CD4-positive, alpha-beta T cell (primary cell): ENCODE measurements around the gene PRICKLE4. TPM values are rescaled to one million over a fixed set of nuclear protein-coding genes. Genes with fewer than 3 reads are reported as not detected.

ENCODE experiments used
- ATAC-seq: fragments of 200-7000 bp; cut with Tn5 transposase; one replicate; pipeline ENCODE4 v1.10.0; 2022; ENCODE audit warnings: mild to moderate bottlenecking; ENCODE audit not compliant: poor library complexity
- CTCF ChIA-PET: fragments of 350-600 bp; sonication (Branson Sonifier 250); formaldehyde crosslinking; loops from one replicate; lab custom pipeline; 2021; ENCODE audit warnings: antibody characterized with exemption, inconsistent platforms; lab: Charles Lee
- POLR2A ChIA-PET: fragments of 350-600 bp; sonication (Branson Sonifier 250); formaldehyde crosslinking; loops from one replicate; lab custom pipeline; 2021; ENCODE audit warnings: antibody characterized with exemption, inconsistent platforms; lab: Charles Lee
- DNase-seq, 14 experiments: peaks; one replicate each; pipeline ENCODE4 v3.0.0-alpha.2; 2013 to 2020; ENCODE audit warnings: mixed read lengths in 2 of 14
- H3K27ac ChIP-seq, 2 donors: one replicate each; pipeline versions ENCODE4 v1.5.1 to v1.7.0; 2013; ENCODE audit warnings: low read length in 2 of 2, low read depth in 1 of 2, mild to moderate bottlenecking in 1 of 2
- H3K27me3 ChIP-seq, 2 experiments: 1 replicate in 1 of 2; 2 replicates in 1 of 2; pipeline versions ENCODE4 v1.6.1 to v1.7.0; 2013; ENCODE audit warnings: low read length in 2 of 2, control low read depth in 1 of 2, mild to moderate bottlenecking in 1 of 2, moderate library complexity in 1 of 2; ENCODE audit not compliant: insufficient read depth in 2 of 2, control insufficient read depth in 1 of 2
- H3K36me3 ChIP-seq: one replicate; pipeline ENCODE4 v1.6.1; 2013; ENCODE audit warnings: low read length, control low read depth; ENCODE audit not compliant: insufficient read depth
- H3K4me1 ChIP-seq: one replicate; pipeline ENCODE4 v1.6.1; 2013; ENCODE audit warnings: low read length, control low read depth; ENCODE audit not compliant: insufficient read depth
- H3K4me3 ChIP-seq: one replicate; pipeline ENCODE4 v1.5.1; 2013; ENCODE audit warnings: mild to moderate bottlenecking, low read length, moderate library complexity
- H3K9me3 ChIP-seq, 2 experiments: 1 replicate in 1 of 2; 2 replicates in 1 of 2; pipeline versions ENCODE4 v1.6.1 to v1.7.0; 2013; ENCODE audit warnings: low read length in 2 of 2, mild to moderate bottlenecking in 2 of 2, control low read depth in 1 of 2, moderate library complexity in 1 of 2; ENCODE audit not compliant: control insufficient read depth in 1 of 2, insufficient read depth in 1 of 2
- H3K27ac Mint-ChIP-seq: one replicate; pipeline ENCODE4 v1.8.0; 2020; ENCODE audit warnings: mixed read lengths
- H3K27me3 Mint-ChIP-seq: one replicate; pipeline ENCODE4 v1.8.0; 2021; ENCODE audit warnings: mixed read lengths
- H3K36me3 Mint-ChIP-seq: one replicate; pipeline ENCODE4 v1.8.0; 2021; ENCODE audit warnings: low read depth, mixed read lengths
- H3K4me1 Mint-ChIP-seq: one replicate; pipeline ENCODE4 v1.8.0; 2021; ENCODE audit warnings: low read depth, mixed read lengths
- H3K4me3 Mint-ChIP-seq: one replicate; pipeline ENCODE4 v1.8.0; 2020; ENCODE audit warnings: mild to moderate bottlenecking, mixed read lengths
- H3K9me3 Mint-ChIP-seq: one replicate; pipeline ENCODE4 v1.8.0; 2020; ENCODE audit warnings: mixed read lengths
- intact Hi-C, 2 experiments: fragments of 100-400 bp; cut with DNase I in 1 of 2; cut with micrococcal nuclease in 1 of 2; formaldehyde crosslinking; loops; one replicate each; pipeline versions ENCODE4 v1.15.1 to v1.9.0; 2023 to 2025; cut with DNase I, micrococcal nuclease
- polyA plus RNA-seq, 2 donors: library from polyadenylated mRNA; unstranded; fragments of 120-200 nt; gene quantifications; one replicate each; pipeline ENCODE4 v1.2.1, GENCODE V29; 2013
- total RNA-seq, 174 experiments: library from RNA in 2 of 174; stranded (reverse) in 2 of 174; gene quantifications; one replicate each; pipeline ENCODE4 v1.2.3 and lab custom pipeline; 2021 to 2026
- TF ChIP-seq, protein P1 (sequence below): fragments of 200-600 bp; IDR thresholded peaks from one replicate; pipeline ENCODE4 v1.8.0; 2022; ENCODE audit warnings: antibody characterized with exemption, mild to moderate bottlenecking

The PRICKLE4 gene, protein sequence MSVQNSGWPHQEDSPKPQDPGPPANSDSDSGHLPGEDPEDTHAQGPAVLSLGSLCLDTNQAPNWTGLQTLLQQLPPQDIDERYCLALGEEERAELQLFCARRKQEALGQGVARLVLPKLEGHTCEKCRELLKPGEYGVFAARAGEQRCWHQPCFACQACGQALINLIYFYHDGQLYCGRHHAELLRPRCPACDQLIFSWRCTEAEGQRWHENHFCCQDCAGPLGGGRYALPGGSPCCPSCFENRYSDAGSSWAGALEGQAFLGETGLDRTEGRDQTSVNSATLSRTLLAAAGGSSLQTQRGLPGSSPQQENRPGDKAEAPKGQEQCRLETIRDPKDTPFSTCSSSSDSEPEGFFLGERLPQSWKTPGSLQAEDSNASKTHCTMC
- total RNA-seq (not detected), total RNA-seq (lab: John Stamatoyannopoulos, UW) (0 to 0.13 (median 0) reads per million in 172 experiments)
- 0.54 TPM for polyA plus RNA-seq (2013, experiment 1 of 2)
- 0.39 TPM for polyA plus RNA-seq (2013, experiment 2 of 2)

DNA sequence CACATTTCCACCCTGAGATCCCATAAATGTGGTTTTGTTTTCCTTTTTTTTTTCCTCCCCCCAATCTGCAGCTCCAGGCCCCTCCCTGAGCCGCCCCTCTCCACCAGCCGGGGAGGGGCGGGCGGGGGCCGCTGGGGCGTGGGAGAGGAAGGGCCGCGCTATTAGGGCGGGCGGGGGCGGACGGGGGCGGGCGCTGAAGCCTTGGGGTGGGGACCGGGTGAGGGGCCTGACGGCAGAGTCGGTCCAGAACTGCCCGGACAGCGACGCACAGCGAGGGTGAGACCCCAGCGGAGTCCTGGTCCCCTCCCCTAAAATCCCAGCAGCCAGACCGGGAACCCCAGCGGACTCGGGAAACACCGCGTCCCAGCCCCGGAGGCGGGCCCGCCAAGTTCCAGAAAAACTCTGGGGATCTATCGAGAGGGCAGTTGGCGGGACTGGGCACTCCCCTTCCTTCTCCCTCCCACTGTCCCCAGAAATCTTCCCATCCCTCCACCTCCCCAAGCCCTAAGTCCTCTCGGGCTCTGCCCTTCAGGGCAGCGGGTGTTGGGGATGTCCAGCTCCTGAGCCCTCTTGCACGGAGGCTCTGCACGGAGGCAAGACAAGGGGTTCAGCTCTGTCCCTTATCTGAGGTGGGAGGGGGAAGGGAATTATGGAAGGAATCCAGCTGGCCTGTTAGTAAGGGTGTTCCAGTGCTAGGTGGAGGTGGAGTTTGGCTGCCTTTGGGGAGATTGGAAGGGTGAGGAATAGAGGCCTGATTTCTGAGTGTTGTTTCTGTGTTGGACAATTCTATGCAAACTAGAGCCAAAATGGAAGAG is at the start of gene PRICKLE4:
PRICKLE4 (plus strand) TSS at position 232 of the 815 bp plus-strand sequence. CDS start 2,692 bp downstream, outside the sequence.
- Histone ChIP-seq H3K4me1 (peaks cover 28% of the 10 kb centered on the region), H3K27ac (no peak within 1 kb of the TSS), H3K27me3 (peaks cover 7 to 8% of the 10 kb centered on the region in 2 experiments), H3K4me3 (peak within 1 kb of the TSS; percentile 75), H3K36me3 (peaks cover 10% of the 10 kb centered on the region), H3K9me3 (peaks cover 0 to 3% of the 10 kb centered on the region in 2 experiments)
- intact Hi-C loops: loop anchor here (1.0 to 10.0 kb wide), 7 partner anchors 264 to 1114 kb away; partner anchors contain the start of gene UBR2 (in 1 of the 2)
- POLR2A ChIA-PET: interaction anchor here (1.1 kb wide), 1 partner anchor 270 kb away, joined by 3 read pairs; the partner anchor contains the start of gene TAF8
- Mint-ChIP-seq H3K4me1 (peaks cover 25% of the 10 kb centered on the region), H3K36me3 (peaks cover 7% of the 10 kb centered on the region), H3K9me3 (no peaks in the 10 kb centered on the region), H3K27me3 (peaks cover 11% of the 10 kb centered on the region), H3K4me3 (peak within 1 kb of the TSS; percentile 99), H3K27ac (peak within 1 kb of the TSS; percentile 68)
- CTCF ChIA-PET: interaction anchor here (1.2 to 2.5 kb wide), 3 partner anchors 141 to 264 kb away, joined by 3 to 8 read pairs (median 5); partner anchors contain the start of genes BYSL and MED20
- ATAC-seq (no peak), DNase-seq (peak in 1 of 14 experiments; percentile 37)
- TF ChIP-seq, protein P1, sequence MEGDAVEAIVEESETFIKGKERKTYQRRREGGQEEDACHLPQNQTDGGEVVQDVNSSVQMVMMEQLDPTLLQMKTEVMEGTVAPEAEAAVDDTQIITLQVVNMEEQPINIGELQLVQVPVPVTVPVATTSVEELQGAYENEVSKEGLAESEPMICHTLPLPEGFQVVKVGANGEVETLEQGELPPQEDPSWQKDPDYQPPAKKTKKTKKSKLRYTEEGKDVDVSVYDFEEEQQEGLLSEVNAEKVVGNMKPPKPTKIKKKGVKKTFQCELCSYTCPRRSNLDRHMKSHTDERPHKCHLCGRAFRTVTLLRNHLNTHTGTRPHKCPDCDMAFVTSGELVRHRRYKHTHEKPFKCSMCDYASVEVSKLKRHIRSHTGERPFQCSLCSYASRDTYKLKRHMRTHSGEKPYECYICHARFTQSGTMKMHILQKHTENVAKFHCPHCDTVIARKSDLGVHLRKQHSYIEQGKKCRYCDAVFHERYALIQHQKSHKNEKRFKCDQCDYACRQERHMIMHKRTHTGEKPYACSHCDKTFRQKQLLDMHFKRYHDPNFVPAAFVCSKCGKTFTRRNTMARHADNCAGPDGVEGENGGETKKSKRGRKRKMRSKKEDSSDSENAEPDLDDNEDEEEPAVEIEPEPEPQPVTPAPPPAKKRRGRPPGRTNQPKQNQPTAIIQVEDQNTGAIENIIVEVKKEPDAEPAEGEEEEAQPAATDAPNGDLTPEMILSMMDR: no peak

DNA sequence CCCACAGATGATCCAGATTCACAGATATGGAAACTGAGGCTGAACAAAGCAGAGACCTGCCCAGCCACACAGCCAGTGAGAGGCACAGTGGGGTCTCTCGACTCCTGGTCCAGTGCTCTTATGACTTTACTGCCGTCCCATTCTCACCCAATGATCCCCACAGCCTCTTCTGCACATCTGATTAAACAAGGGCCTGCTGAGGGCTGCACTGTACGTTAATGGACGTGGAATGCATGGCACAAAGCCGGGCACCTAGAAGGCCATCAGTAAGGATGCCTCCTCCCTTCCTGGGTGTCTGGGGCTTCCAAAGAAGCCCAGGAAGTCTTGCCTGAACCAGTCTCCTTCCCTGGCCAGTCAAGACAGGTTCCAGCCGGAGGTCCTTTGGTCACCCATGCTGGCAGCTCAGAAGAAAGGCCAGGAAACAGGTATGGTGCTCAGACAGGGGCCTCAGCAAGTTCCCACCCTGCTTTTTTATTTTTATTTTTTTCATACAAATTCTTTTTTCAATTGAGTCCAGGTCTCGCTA is 49.0 kb upstream of the PRICKLE4 start:
- Mint-ChIP-seq H3K4me3 (peak overlapping the region; percentile 2), H3K4me1 (peaks cover 56% of the 10 kb centered on the region), H3K36me3 (no peaks in the 10 kb centered on the region), H3K27me3 (no peaks in the 10 kb centered on the region), H3K9me3 (no peaks in the 10 kb centered on the region), H3K27ac (no peak overlapping the region)
- ChIA-PET CTCF (interaction anchor here (4.9 kb wide), 1 partner anchor 55 kb away, joined by 38 read pairs; the partner anchor contains the start of gene TOMM6), POLR2A (no interaction called here)
- Histone ChIP-seq H3K27me3 (no peaks in the 10 kb centered on the region), H3K4me1 (peaks cover 78% of the 10 kb centered on the region), H3K4me3 (no peak overlapping the region), H3K9me3 (no peaks in the 10 kb centered on the region), H3K27ac (peak overlapping the region in 1 of 2 donors; percentile 6), H3K36me3 (no peaks in the 10 kb centered on the region)
- intact Hi-C loops: loop anchor here in 1 of 2 experiments (2.0 to 10.0 kb wide), 4 partner anchors 25 to 1513 kb away; partner anchors contain the start of genes NFYA, OARD1 and TTBK1
- DNase-seq (no peak), ATAC-seq (no peak)
- TF ChIP-seq, protein P1: no peak
